Measurements from ENCODE around the gene RCAN1. TPM values are rescaled to one million over a fixed set of nuclear protein-coding genes. Genes with fewer than 3 reads are reported as not detected.
"Not testable (repeated sequence)": the region's sequence is repeated elsewhere in the genome, so short reads cannot be mapped to it uniquely, and the experiment has no call there.

RCAN1 gene
- total RNA-seq, 1 experiment from 2014 or later, result 16.8 TPM

DNA sequence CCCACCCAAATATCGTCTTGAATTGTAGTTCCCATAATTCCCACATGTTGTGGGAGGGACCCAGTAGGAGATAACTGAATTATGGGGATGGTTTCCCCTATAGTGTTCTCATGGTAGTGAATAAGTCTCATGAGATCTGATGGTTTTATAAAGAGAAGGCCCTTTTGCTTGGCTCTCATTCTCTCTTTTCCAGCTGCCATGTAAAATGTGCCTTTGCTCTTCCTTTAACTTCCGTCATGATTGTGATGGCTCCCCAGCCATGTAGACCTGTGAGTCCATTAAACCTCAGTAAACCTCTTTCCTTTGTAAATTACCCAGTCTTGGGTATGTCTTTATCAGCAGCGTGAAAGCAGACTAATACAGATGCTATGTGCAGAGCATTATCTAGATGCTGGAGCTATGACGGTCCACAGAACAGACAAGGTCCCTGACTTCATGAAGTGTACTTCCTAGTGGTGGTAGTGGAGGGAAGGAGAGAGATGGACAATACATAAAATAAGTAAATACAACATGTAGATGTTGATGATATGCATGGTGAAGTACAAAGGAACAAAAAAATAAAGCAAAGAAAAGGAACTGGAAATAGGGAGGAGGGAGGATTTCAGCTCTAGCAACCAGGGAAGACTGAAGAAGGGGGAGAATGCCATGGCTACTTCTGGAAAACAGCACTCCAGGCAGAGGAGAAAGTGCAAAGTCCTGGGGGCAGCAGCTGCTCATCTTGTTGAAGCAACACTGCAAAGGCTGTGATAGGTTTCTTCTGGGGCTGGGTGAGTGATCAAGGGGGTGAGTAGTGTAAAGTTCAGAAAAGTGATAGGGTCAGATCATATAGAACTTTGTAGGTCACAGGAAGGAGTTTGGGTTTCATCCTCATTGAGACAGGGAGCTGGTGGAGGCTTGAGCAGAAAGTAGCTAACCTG lies 6.8 kb upstream of the RCAN1 start:
- DNase-seq (ENCODE audit: low read depth), result no peak

DNA sequence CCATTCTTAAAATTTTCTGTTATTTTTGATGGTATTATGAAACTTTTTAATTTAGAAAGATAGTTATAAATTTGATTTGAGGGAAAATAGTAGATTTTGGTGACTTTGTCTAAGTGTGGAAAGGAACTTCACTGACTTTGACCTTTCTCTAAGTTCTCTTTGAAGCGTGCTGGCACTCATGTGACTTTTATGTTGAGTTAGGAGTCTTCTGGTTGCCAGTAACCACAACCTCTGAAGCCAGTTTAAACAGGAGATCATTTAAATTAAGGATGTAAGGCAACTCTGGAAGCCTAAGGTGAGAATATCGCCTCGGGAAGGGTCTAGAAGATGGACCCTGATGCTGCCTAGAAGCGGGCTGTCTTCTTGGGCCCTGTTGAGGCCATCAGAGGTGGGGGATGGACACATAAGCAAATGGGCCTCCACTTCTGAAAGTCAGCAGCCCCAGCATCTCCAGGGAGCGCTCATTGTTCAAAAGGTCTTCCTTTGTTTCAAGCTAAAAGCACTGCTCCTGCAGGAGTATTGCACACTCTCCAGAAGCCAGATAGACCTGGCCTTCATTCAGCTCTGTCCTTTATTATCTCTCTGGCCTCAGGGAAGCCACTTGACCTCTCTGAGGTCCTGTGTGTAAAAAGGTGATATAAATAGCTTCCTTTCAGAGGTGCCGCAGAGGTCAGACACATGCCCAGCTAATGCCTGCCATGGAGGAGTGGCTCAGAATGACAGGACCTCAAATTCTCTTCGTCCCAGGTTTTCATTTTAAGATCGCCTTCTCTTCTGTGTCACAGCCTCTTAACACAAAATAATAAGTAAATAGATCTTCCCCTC lies 5.1 kb upstream of the RCAN1 start:
- DNase-seq (ENCODE audit: low read depth), result no peak

DNA sequence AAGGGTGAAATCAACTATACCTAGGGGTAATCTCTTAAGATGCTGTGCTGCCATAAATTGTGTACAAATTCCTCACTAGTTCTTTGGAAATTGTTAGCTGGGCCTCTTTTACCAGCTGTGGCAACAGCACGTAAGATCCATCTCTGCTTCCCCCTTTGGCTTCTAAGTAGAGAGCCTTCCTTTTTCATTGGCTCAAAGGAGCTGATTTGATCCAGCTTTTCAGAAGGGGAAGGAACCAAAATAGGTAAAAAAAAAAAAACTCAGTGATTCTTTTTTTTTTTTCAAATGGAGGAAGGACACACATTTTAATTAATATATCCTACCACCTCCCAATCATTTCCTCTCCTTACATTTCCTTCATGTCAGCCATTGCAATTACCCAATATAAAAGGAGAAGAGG lies 4.0 kb upstream of the RCAN1 start:
- no peak for DNase-seq (ENCODE audit: low read depth)

DNA sequence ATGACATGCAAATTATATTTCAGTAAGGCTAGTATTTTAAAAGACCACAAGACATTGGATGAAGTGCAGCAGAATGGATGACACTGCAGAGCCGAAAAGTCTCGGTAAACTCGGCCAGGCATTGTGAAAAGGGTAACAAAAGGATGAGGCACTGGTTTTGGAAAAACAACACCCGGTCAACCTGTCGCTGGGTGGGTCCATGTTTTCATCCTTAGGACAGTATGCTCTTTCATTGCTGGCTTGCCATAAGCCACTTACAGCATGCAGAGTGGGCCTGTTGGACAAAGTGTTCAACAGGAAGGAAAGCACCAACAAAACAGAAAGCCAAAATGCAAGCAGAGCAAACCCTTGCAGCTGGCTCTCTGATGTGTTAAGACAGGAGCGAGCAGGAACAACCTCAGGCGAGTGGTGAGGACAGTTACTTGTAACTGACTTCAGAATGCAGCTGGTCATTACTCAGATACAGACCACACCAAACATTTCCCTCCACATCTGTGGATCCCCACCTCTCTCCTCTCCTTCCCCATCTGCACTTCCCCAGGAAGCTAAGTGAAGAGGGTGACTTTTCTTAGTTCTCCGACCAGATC lies 2.9 kb upstream of the RCAN1 start:
- DNase-seq (ENCODE audit: low read depth), result no peak

DNA sequence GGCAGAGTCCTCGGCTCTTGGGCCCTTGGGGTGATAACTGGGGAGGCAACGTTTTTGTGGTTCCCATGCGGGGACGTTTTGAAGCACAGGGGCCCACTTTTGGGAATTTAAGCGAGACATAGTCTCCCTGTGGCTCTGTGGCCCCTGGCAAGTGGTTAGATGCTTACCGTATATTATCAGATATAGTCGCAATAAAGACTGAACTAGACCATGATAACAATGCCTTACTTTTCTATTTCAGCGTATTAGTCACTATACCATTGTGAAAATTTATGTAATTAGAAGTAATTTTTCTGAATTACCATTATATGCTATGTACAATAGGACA lies 538 bp upstream of the RCAN1 start:
- no peak for DNase-seq (ENCODE audit: low read depth)

DNA sequence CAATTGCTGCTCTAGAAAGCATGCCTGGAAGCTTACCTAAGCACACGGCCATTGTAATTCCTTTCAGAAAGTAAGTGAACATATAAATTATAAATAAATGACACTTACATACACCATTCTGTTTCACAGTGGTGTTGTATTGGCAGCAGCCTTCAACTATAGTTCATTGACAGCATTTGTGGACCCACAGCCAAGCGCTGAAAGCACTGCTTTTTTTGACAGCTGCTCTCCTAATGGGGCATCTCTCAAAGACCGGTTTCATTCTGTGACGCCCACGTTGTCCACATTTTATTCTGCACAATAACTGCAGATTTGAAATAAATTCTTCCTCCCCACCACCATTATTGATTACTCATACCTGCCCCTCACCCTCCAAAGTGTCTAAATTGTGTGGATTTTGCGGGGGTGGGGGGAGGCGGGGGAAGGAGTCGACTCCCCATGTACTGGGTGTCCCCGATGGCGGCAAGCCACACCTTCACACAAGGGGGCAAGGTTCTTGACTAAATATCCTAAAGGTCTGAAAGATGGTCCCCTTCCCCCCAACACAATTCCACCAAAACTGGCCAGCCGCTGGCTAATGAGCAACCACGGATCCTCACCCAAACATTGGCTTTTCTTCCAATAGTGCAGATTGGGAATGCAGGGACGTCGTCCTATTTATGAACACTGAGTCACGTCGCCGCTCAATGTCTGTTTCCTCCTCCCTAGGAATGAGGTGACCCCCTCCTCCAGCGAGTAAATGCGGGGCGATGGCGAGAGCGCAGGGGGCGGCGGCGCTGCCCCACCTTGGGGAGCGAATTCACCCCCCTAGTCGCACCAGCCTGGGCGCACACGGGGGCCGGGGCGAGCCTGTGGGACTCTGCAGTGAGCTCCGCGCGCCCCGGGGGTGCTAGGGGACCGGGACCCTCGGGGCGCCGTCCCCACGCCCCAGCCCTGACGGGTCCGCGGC lies 960 bp downstream of the RCAN1 start:
- DNase-seq (ENCODE audit: low read depth), result no peak

DNA sequence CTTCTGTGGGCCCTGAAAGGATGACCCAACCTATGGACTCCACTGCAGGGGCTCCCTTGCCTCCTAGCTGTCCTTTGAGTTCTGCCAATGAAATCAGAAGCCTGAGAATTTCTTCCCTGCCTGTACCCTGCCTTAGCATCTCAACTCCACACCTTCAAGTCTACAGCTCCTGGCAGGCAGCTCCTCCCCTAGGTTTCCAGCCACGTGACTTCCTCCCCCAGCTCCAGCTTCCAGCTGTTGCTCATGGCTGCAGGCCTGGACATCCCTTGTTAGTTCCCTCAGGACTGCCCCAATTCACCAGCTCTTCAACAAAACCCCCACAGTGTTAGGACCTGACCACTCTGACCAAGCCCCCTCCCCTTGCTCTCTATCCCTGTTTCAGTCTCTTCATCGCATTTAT lies 2.4 kb downstream of the RCAN1 start:
- no peak for DNase-seq (ENCODE audit: low read depth)

DNA sequence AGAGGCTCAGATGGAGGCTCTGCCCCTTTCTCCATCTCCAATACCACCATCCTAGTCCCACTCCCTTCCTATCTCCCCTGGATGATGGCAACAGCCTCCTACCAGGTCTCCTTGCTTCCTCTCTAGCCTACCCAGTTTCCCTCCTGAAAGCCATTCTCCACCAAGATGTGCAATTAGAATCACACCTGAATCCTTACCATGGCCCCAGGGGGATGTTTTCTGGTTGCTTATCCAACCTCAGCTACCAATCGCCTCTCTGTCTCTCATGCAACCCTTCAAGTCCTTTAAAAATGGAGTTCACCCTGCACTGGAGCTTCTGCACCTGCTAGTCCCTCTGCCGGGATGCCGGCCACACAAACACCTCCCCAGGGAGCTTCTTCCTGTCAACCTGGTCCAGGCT lies 2.9 kb downstream of the RCAN1 start:
- no peak for DNase-seq (ENCODE audit: low read depth)

DNA sequence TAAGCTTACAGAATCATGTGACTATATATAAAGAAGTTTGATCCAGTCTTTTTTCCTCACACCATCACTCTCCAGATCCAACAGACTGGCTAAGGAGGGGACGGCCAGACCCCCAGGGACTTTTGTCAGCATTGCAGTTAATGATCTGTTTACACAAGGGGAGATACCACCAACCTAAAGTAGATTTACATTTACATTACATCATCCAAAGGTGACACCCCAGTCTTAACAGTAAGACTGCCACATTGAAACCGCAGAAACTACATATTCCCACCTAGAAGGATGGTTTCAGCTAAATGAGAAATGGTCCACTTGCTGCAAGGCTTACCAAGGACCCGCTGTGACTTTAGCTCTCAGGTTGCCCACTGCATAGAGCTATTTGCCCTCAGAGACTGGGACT lies 3.4 kb downstream of the RCAN1 start:
- DNase-seq (ENCODE audit: low read depth), result no peak

DNA sequence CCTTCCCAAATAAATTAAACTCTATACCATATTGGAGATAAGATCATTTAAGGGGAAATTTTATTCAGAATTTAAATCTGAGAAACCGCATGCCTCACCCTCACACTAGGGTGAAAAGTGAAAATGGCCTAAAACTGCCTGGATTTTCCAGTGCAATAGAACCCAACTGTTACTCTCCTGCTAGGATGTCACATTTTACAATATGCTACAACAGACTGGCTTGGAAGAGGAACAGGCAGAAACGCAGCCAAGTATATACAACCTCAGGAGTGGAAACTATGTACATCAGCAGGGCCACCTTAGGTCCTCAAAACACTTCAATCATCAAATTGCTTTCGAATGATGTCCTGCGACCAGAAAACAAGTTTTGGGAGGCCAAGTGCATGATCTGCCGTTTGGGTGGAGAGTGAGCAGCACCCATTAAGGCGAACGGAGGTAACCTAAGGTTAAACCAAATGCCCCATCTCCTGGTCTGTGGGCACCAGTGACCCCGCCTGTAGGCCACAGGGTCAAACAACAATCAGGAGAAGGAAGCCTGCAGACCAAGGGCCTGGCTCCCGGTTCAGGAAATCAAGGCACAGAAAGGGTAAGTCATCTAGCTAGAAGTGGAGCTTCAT lies 4.9 kb downstream of the RCAN1 start:
- no peak for DNase-seq (ENCODE audit: low read depth)

DNA sequence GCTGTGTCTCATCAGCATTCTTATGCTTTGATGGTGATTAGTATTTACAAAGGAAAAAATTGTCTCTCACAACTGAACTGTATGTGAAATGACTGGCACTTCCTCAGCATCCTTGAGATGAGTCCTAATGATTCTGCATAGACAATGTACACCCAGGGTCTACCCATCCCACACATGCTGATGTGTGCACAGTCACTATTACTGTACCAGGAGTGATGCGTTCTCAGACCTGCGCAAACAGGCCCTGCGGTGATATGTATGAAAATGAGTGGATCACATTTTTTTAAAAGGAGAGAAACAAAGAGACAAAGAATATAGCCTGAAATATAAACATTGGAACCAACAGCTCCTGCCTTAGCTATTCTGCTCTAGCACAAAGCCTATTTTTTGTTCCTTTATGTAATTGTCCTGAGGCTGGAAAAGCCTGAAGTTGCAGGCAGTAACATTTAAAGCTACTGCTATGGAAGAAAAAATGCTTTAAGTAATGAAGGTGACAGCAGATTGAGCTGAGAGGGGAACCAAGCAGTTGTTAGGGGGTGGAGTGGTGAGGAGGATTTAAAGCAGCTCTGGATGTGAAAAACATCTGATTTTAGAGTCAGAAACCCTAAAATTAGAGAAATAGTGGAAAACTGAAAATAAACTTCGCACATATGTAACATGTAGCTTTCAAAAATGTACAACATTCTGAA lies 5.5 kb downstream of the RCAN1 start:
- DNase-seq (ENCODE audit: low read depth), result no peak

DNA sequence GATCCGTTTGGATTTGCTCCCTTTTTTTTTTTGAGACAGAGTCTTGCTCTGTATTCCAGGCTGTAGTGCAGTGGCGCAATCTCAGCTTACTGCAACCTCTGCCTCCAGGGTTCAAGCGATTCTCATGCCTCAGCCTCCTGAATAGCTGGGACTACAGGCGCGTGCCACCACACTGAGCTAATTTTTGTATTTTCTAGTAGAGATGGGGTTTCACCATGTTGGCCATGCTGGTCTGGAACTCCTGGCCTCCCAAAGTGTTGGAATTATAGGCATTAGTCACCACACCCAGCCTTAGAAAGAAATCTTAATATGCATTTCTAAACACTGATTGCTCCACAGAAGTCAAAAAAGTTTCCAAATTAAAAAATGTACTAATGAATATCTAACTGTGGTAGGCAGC lies 7.5 kb downstream of the RCAN1 start:
- DNase-seq (ENCODE audit: low read depth), result not testable (repeated sequence)

DNA sequence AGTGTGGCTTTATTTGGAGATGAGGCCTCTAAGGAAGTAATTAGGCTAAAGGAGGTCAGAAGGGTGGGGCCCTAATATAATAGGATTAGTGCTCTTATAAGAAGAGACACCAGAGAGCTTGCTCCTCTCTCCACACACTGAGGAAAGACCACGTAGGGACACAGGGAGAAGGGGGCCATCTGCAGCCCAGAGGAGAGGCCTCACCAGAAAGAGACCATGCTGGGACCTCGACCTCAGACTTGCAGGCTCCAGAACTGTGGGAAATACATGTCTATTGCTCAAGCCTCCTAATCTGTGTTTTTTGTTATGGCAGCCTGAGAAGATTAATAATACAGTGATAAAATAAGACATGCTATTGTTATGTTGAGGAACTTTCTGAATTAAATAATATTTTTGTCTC lies 8.3 kb downstream of the RCAN1 start:
- DNase-seq (ENCODE audit: low read depth), result no peak

DNA sequence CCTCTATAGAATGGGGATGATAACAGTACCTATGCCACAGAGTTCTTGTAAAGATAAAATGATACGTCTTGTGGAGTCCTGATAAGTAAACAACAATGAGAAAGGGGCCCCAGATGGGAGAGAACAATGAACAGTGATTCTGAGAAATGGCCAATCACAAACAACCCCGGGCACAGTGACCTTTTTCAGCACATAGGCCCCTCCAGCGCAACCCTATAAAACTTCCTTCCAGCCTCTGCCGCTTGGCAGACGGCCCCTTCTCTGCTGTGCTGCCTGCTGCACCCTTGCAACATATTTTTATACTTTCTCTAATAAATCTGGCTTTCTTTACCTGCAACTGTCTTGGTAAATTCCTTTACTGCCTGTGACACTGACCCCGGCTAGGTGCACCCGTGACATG lies 8.9 kb downstream of the RCAN1 start:
- DNase-seq (ENCODE audit: low read depth), result no peak

DNA sequence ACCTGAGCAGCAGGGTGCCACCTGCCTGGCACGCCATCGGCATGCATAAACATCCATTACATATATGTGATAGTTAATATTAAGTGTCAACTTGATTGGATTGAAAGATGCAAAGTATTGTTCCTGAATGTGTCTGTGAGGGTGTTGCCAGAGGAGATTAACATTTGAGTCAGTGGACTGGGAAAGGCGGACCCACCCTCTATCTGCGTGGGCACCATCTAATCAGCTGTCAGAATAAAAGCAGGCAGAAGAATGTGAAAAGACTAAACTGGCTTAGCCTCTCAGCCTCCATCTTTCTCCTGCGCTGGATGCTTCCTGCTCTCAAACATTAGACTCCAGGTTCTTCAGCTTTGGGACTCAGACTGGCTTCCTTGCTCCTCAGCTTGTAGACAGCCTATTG lies 10.0 kb downstream of the RCAN1 start:
- DNase-seq (ENCODE audit: low read depth), result not testable (repeated sequence)

DNA sequence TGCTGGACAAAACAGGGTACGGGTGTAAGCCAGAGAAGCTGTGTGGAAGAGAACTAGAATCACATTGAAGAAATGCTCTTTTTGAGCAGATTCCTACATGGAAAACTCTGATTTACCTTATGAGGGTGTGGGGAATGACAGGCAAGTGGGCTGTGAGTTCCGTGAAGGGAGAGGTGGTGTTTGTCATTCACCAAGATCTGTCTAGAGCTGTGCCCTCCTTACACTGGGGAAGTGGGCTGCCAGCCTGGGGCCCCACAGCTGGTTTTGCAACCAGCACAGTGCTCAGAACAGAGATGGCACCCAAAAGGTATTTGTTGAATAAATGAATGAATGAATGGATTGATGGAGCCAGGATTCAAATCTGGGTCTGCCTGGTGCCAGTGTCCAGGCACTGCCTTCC lies 10.4 kb downstream of the RCAN1 start:
- DNase-seq (ENCODE audit: low read depth), result no peak

DNA sequence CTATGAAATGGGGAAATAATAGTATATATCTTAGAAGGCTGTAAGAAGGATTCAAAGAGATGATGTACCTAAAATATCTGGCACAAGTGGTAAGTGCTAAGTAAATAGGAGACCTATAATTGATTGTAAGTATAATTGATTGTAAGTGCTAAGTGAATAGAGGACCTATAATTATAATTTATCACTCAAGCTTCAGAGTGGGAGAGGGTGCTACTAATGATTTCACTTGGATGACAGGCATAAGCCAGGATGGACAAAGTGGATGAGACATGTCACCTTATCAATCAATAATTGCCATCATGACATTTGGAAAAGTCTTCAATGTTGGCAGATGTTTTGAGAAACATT lies 11.2 kb downstream of the RCAN1 start:
- no peak for DNase-seq (ENCODE audit: low read depth)

DNA sequence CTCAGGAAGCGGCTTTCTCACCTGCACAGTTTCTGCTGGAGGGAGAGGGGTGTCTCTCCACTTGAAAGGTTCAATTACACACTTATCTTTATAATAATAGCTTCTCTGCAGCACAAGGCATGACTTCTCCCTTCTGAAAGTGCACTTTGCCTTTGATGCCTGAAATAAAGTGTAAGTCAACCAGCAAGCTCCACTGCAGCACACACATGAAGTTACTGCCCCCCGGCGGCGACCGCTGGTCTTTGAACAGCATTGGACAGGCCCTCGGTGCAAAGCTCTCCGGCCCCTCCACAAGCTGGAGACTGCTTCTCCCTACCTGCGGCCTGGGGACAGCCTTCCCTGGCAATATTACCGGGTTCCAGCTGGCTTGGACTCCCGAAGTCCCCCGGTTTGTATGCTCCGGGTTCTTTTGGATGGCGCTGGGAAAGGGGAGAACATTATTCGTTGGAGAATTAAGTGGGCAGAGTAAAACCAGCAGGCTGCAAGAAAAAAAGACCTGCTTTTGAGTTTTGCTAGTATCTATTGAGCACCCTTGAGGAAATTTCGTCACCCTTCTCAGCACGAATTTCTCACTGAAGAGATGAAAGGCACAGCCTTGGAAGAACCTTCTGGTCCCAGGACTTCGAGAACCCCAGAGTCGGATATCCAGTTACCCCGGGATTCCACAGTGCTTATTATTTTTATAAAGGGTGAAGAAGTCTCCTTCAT lies 11.8 kb downstream of the RCAN1 start:
- peak; percentile 67 for DNase-seq (ENCODE audit: low read depth)

DNA sequence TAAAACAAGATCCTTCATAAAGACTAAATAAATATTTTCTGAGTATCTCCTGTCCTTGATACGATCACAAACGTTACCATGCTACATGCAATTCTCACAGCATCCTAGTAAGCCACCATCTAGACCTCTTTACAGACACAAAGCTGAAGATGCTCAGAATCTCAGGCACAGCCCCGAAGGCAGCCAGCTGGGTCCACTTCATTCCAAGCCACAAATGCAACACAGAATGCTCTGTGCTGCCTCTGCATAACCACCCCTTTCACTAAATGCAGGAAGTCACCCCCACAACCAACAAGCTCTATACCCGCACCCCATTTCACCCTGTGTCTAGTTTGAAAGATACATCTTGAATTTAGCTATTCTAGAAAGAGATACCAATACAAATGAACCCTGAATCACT lies 12.9 kb downstream of the RCAN1 start:
- DNase-seq (ENCODE audit: low read depth), result no peak
